Measurements from ENCODE around the gene LMCD1. TPM values are rescaled to one million over a fixed set of nuclear protein-coding genes. Genes with fewer than 3 reads are reported as not detected.

Gene LMCD1
- total RNA-seq, 4 donors from 2014 or later: 13.9 to 64.6 (median 25.6) TPM

- intact Hi-C loops (cut with DNase I): no loop called here
- peaks cover 5 to 11% of the 10 kb centered on the region in 2 donors for H3K36me3 ChIP-seq
- peak overlapping the region in 1 of 3 donors; percentile 23 for H3K27ac ChIP-seq
- H3K4me3 ChIP-seq (replicated peaks in 1 of 3): no peak overlapping the region
- TF ChIP-seq POLR2A (IDR thresholded peaks at IDR 0.05) (no peak), CTCF (IDR thresholded peaks at IDR 0.05) (no peak)
- WGBS, 2 donors: 86 to 87% methylated on average over 6 of the region's 6 CpGs
- H3K4me1 ChIP-seq: no peaks in the 10 kb centered on the region
- no peak for DNase-seq
- no peaks in the 10 kb centered on the region for H3K27me3 ChIP-seq
- no peaks in the 10 kb centered on the region for H3K9me3 ChIP-seq
Measured at GRCh38 chr3:8540456-8540855, 38.8 kb downstream of the LMCD1 start.

DNA sequence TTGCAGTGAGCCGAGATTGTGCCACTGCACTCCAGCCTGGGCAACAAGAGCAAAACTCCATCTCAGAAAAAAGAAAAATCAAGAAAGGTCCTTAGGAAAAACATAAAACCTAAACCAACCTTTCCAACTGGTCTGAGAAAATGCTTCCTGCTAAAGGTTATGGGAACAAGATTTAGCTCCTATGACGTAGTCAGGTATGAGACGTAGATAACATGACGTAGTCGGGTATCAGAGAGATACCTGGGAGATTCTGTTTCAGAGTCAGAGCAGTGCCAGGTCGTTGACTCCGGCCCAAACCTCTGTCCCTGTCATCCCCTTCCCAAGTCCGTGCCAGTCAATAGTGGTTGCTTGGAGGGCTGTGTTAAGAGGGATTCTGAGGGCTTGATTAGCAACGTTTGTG, 39.9 kb downstream of the LMCD1 start:
- H3K4me1 ChIP-seq: no peaks in the 10 kb centered on the region
- no peak overlapping the region for H3K4me3 ChIP-seq (replicated peaks in 1 of 3)
- no peaks in the 10 kb centered on the region for H3K9me3 ChIP-seq
- intact Hi-C loops (cut with DNase I): no loop called here
- no peak for DNase-seq
- H3K27me3 ChIP-seq: no peaks in the 10 kb centered on the region
- 84 to 89% methylated on average over 9 of the region's 9 CpGs for WGBS, 2 donors
- no peak overlapping the region for H3K27ac ChIP-seq
- TF ChIP-seq CTCF (IDR thresholded peaks at IDR 0.05) (no peak), POLR2A (IDR thresholded peaks at IDR 0.05) (no peak)
- H3K36me3 ChIP-seq: peaks cover 5 to 11% of the 10 kb centered on the region in 2 donors

DNA sequence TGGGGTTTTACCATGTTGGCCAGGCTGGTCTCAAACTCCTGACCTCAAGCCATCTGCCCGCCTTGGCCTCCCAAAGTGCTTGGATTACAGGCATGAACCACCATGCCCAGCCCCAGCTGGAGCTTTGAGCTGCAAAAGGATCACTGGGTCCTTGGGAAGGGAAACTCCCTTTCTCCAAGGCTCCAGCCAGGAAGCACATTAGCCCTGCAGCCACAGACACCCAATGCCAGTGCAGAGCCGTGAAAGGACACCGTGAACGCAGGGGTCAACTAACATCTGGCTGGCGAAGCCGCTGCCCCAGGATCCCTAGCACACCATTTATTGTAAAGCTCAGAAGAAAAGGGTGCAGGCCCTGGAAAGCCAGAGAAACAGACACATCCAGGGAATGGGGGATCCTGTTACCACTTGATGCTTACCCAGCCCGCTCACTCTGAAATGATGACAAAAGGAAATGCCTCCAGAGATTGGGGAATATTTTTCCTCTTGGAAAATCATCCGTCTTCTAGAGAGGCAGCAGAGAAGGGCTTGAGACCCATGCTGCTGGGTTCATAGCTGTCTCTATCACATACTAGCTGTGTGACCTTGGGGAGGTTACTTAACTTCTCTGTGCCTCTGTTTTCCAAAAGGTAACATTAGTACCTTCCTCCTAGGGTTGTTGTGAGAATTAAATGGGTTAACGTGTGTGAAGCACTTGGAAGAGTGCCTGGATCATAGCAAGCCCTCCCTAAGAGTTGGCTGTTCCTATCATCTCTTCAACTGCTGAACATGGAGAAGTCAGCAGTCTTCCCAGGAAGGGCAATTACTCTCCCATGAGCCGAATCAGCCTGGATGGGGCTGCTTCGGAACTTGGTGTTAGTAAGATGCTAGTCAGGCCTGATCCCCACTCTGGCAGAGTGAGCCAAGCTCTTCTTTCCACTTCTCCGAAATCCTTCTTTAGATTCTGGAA, 40.8 kb downstream of the LMCD1 start:
- no peaks in the 10 kb centered on the region for H3K4me1 ChIP-seq
- DNase-seq: no peak
- H3K9me3 ChIP-seq: no peaks in the 10 kb centered on the region
- H3K27ac ChIP-seq: no peak overlapping the region
- H3K27me3 ChIP-seq: no peaks in the 10 kb centered on the region
- H3K4me3 ChIP-seq (replicated peaks in 1 of 3): no peak overlapping the region
- 77 to 85% methylated on average over 9 to 12 of the region's 12 CpGs for WGBS, 2 donors
- peaks cover 5 to 6% of the 10 kb centered on the region in 2 donors for H3K36me3 ChIP-seq
- TF ChIP-seq CTCF (IDR thresholded peaks at IDR 0.05): no peak
- no peak for TF ChIP-seq POLR2A (IDR thresholded peaks at IDR 0.05)
- intact Hi-C loops (cut with DNase I): no loop called here

- DNase-seq: no peak
- intact Hi-C loops (cut with DNase I): no loop called here
- Histone ChIP-seq H3K4me3 (replicated peaks in 1 of 3) (no peak overlapping the region), H3K4me1 (no peaks in the 10 kb centered on the region), H3K36me3 (no peaks in the 10 kb centered on the region), H3K9me3 (no peaks in the 10 kb centered on the region), H3K27me3 (no peaks in the 10 kb centered on the region), H3K27ac (no peak overlapping the region)
- TF ChIP-seq POLR2A (IDR thresholded peaks at IDR 0.05) (no peak), CTCF (IDR thresholded peaks at IDR 0.05) (no peak)
- WGBS, 2 donors: 80 to 88% methylated on average over 4 of the region's 4 CpGs
Measured at GRCh38 chr3:8546609-8547008, 45.0 kb downstream of the LMCD1 start.
